Gastrocnemius medialis (tissue), 4 donors: Measurements from ENCODE around the gene EMX2. TPM values are rescaled to one million over a fixed set of nuclear protein-coding genes. Genes with fewer than 3 reads are reported as not detected.

Experiments
- ATAC-seq, 2 donors: fragments of 150-250 bp; one replicate each; pipeline ENCODE4 v1.9.1; 2016
- DNase-seq, 2 donors: peaks; one replicate each; pipeline ENCODE4 v3.0.0-alpha.2; 2019
- H3K27ac ChIP-seq, 4 donors: fragments of 200-600 bp; sonication (generic); 1 replicate in 1 of 4; 2 replicates in 3 of 4; pipeline ENCODE4 v1.5.1; 2016 to 2018; ENCODE audit warnings: mild to moderate bottlenecking in 2 of 4, moderate library complexity in 1 of 4
- H3K27me3 ChIP-seq, 3 donors: fragments of 200-600 bp; sonication (generic) in 2 of 3; 1 replicate in 1 of 3; 2 replicates in 2 of 3; pipeline versions ENCODE4 v1.5.1 to v1.6.0; 2016 to 2019; ENCODE audit warnings: mild to moderate bottlenecking in 1 of 3, moderate library complexity in 1 of 3
- H3K36me3 ChIP-seq, 2 donors: fragments of 200-600 bp; sonication (generic) in 1 of 2; one replicate each; pipeline ENCODE4 v1.5.1; 2017 to 2018
- H3K4me1 ChIP-seq, 2 donors: fragments of 200-600 bp; sonication (generic) in 1 of 2; one replicate each; pipeline ENCODE4 v1.5.1; 2016 to 2017; ENCODE audit warnings: mild to moderate bottlenecking in 2 of 2
- H3K4me3 ChIP-seq, 4 donors: fragments of 200-600 bp; sonication (generic) in 3 of 4; 1 replicate in 1 of 4; 2 replicates in 3 of 4; pipeline ENCODE4 v1.5.1; 2016 to 2019; ENCODE audit warnings: mild to moderate bottlenecking in 2 of 4
- H3K9me3 ChIP-seq, 3 donors: fragments of 200-600 bp; sonication (generic) in 2 of 3; 1 replicate in 1 of 3; 2 replicates in 2 of 3; pipeline ENCODE4 v1.5.1; 2016 to 2019
- CTCF ChIP-seq, 5 experiments: fragments of 450-650 bp in 3 of 5; fragments of 200-600 bp in 2 of 5; sonication (generic) in 2 of 5; IDR thresholded peaks in 4 of 5; conservative IDR thresholded peaks in 1 of 5; 1 replicate in 4 of 5; 2 replicates in 1 of 5; pipeline ENCODE4 v1.5.1; 2016 to 2019; ENCODE audit warnings: antibody characterized with exemption in 5 of 5, mild to moderate bottlenecking in 3 of 5, moderate library complexity in 3 of 5
- POLR2A ChIP-seq, 2 donors: fragments of 450-650 bp; IDR thresholded peaks; one replicate each; pipeline ENCODE4 v1.6.1; 2017; ENCODE audit warnings: antibody characterized with exemption in 2 of 2, mild to moderate bottlenecking in 2 of 2, moderate library complexity in 2 of 2
- in situ Hi-C, 4 donors: fragments of 200-750 bp; cut with MboI; loops; one replicate each; pipeline versions ENCODE4 v1.15.0 to v1.8.0; 2017; ENCODE audit warnings: low sequenced_read_pairs in 4 of 4
- intact Hi-C: fragments of 100-400 bp; cut with DNase I; formaldehyde crosslinking; loops from one replicate; pipeline ENCODE4 v1.15.1; 2023; ENCODE audit warnings: low total_unique reads
- total RNA-seq, 4 donors: library from RNA; depleted of rRNA; stranded (reverse); fragments of >200 nt; gene quantifications; one replicate each; pipeline versions ENCODE4 v1.1.0 to v1.2.3, GENCODE V29; 2016

EMX2 gene
- total RNA-seq, 4 donors from 2014 or later: 0.46 to 1.5 (median 0.82) TPM

GRCh38 chr10:117559712-117560111 is 17.2 kb downstream of the EMX2 start:
- Histone ChIP-seq H3K9me3 (no peaks in the 10 kb centered on the region), H3K4me1 (peaks cover 0 to 6% of the 10 kb centered on the region in 2 donors), H3K27ac (no peak overlapping the region), H3K36me3 (no peaks in the 10 kb centered on the region), H3K4me3 (no peak overlapping the region), H3K27me3 (peaks cover 0 to 3% (median 0%) of the 10 kb centered on the region in 3 donors)
- no peak for DNase-seq
- in situ Hi-C loops: no loop called here
- no peak for ATAC-seq
- intact Hi-C loops: no loop called here
- TF ChIP-seq CTCF (IDR thresholded peaks at IDR 0.05 in 4 of 5, conservative IDR thresholded peaks at IDR 0.05 in 1 of 5) (no peak), POLR2A (IDR thresholded peaks at IDR 0.05) (no peak)

GRCh38 chr10:117560942-117561341 is 18.4 kb downstream of the EMX2 start:
- ATAC-seq: no peak
- Histone ChIP-seq H3K4me3 (no peak overlapping the region), H3K9me3 (no peaks in the 10 kb centered on the region), H3K27ac (no peak overlapping the region), H3K27me3 (peaks cover 0 to 3% (median 0%) of the 10 kb centered on the region in 3 donors), H3K4me1 (no peaks in the 10 kb centered on the region), H3K36me3 (no peaks in the 10 kb centered on the region)
- no peak for DNase-seq
- in situ Hi-C loops: no loop called here
- intact Hi-C loops: no loop called here
- no peak for TF ChIP-seq CTCF (IDR thresholded peaks at IDR 0.05 in 4 of 5, conservative IDR thresholded peaks at IDR 0.05 in 1 of 5)
- no peak for TF ChIP-seq POLR2A (IDR thresholded peaks at IDR 0.05)

GRCh38 chr10:117562220-117562619 is 19.7 kb downstream of the EMX2 start:
- no peak for ATAC-seq
- Histone ChIP-seq H3K4me3 (no peak overlapping the region), H3K9me3 (no peaks in the 10 kb centered on the region), H3K27ac (no peak overlapping the region), H3K36me3 (no peaks in the 10 kb centered on the region), H3K27me3 (peaks cover 0 to 3% (median 0%) of the 10 kb centered on the region in 3 donors), H3K4me1 (no peaks in the 10 kb centered on the region)
- intact Hi-C loops: no loop called here
- DNase-seq: no peak
- in situ Hi-C loops: no loop called here
- TF ChIP-seq POLR2A (IDR thresholded peaks at IDR 0.05): no peak
- no peak for TF ChIP-seq CTCF (IDR thresholded peaks at IDR 0.05 in 4 of 5, conservative IDR thresholded peaks at IDR 0.05 in 1 of 5)

- intact Hi-C loops: no loop called here
- in situ Hi-C loops: no loop called here
- Histone ChIP-seq H3K27ac (no peak overlapping the region), H3K36me3 (no peaks in the 10 kb centered on the region), H3K4me1 (no peaks in the 10 kb centered on the region), H3K27me3 (peaks cover 0 to 6% (median 0%) of the 10 kb centered on the region in 3 donors), H3K9me3 (no peaks in the 10 kb centered on the region), H3K4me3 (no peak overlapping the region)
- ATAC-seq (no peak), DNase-seq (no peak)
- TF ChIP-seq POLR2A (IDR thresholded peaks at IDR 0.05) (no peak), CTCF (IDR thresholded peaks at IDR 0.05 in 4 of 5, conservative IDR thresholded peaks at IDR 0.05 in 1 of 5) (no peak)
These were observed 20.6 kb downstream of the EMX2 start for GRCh38 chr10:117562896-117563737.
